Mucosa of descending colon (tissue), 3 donors: Measurements from ENCODE around the gene BHMT. TPM values are rescaled to one million over a fixed set of nuclear protein-coding genes. Genes with fewer than 3 reads are reported as not detected.

Source experiments
- ATAC-seq: fragments of 200-7000 bp; cut with Tn5 transposase; one replicate; pipeline ENCODE4 v1.9.1; 2020; ENCODE audit warnings: mild to moderate bottlenecking, moderate library complexity
- DNase-seq, 3 donors: peaks; one replicate each; pipeline ENCODE4 v3.0.0-alpha.2; 2020
- H3K36me3 ChIP-seq: fragments of 200-600 bp; one replicate; pipeline ENCODE4 v1.8.0; 2021; ENCODE audit warnings: low read depth, mild to moderate bottlenecking
- H3K4me1 ChIP-seq: fragments of 200-600 bp; one replicate; pipeline ENCODE4 v1.8.0; 2021; ENCODE audit warnings: low read depth, mild to moderate bottlenecking
- H3K4me3 ChIP-seq: fragments of 200-600 bp; one replicate; pipeline ENCODE4 v1.8.0; 2021; ENCODE audit warnings: mild to moderate bottlenecking
- H3K9me3 ChIP-seq: fragments of 200-600 bp; one replicate; pipeline ENCODE4 v1.8.0; 2021; ENCODE audit warnings: mild to moderate bottlenecking
- CTCF ChIP-seq: fragments of 200-600 bp; IDR thresholded peaks from one replicate; pipeline ENCODE4 v1.8.0; 2022; ENCODE audit warnings: antibody characterized with exemption, mild to moderate bottlenecking
- intact Hi-C, 2 donors: fragments of 100-400 bp; cut with DNase I in 1 of 2; cut with micrococcal nuclease in 1 of 2; formaldehyde crosslinking; loops; one replicate each; pipeline versions ENCODE4 v1.11.0 to v1.11.1; 2022; cut with DNase I, micrococcal nuclease
- total RNA-seq, 3 donors: library from RNA; stranded (reverse); fragmentation: NEBNext Ultra II Directional in 2 of 3; extraction: Animal tissue kit (Norgen Biotek cat#: 25700) in 2 of 3; gene quantifications; one replicate each; pipeline versions ENCODE4 v1.2.1 to v1.2.4, GENCODE V29; 2021 to 2023
- donor health status: DM: no; HTN: no; CAD: no; lungs with moderate emphysema.
- donor health status: DM: no; HTN: no; CAD: no.
- donor health status: DM: no; HTN: yes; CAD: no.

The BHMT gene
- total RNA-seq, 3 donors from 2014 or later, result 0.60 TPM; not detected in 2

GRCh38 chr5:79075646-79076426, 35.8 kb upstream of the BHMT start:
- TF ChIP-seq CTCF, result no peak
- DNase-seq (no peak), ATAC-seq (no peak)
- Histone ChIP-seq H3K4me1 (no peaks in the 10 kb centered on the region), H3K36me3 (no peaks in the 10 kb centered on the region), H3K4me3 (no peak overlapping the region), H3K9me3 (no peaks in the 10 kb centered on the region)
- intact Hi-C loops, result no loop called here

- H3K36me3 ChIP-seq, result no peaks in the 10 kb centered on the region
- DNase-seq (no peak), ATAC-seq (no peak)
- H3K4me3 ChIP-seq, result no peak overlapping the region
- TF ChIP-seq CTCF, result no peak
- H3K9me3 ChIP-seq, result no peaks in the 10 kb centered on the region
- intact Hi-C loops, result no loop called here
- no peaks in the 10 kb centered on the region for H3K4me1 ChIP-seq
Observed at GRCh38 chr5:79076819-79077218, 34.8 kb upstream of the BHMT start.

GRCh38 chr5:79077680-79078365, 33.8 kb upstream of the BHMT start:
- Histone ChIP-seq H3K4me3 (no peak overlapping the region), H3K9me3 (no peaks in the 10 kb centered on the region), H3K4me1 (no peaks in the 10 kb centered on the region), H3K36me3 (no peaks in the 10 kb centered on the region)
- ATAC-seq (no peak), DNase-seq (no peak)
- TF ChIP-seq CTCF, result no peak
- intact Hi-C loops, result no loop called here

GRCh38 chr5:79080804-79081203, 30.8 kb upstream of the BHMT start:
- Histone ChIP-seq H3K9me3 (no peaks in the 10 kb centered on the region), H3K4me3 (no peak overlapping the region), H3K4me1 (no peaks in the 10 kb centered on the region), H3K36me3 (no peaks in the 10 kb centered on the region)
- intact Hi-C loops, result no loop called here
- no peak for TF ChIP-seq CTCF
- DNase-seq, result no peak
- ATAC-seq, result no peak

- no peak for TF ChIP-seq CTCF
- H3K36me3 ChIP-seq, result no peaks in the 10 kb centered on the region
- no peaks in the 10 kb centered on the region for H3K4me1 ChIP-seq
- no peak overlapping the region for H3K4me3 ChIP-seq
- intact Hi-C loops, result no loop called here
- H3K9me3 ChIP-seq, result no peaks in the 10 kb centered on the region
- DNase-seq (no peak), ATAC-seq (no peak)
Observed at GRCh38 chr5:79081779-79082178, 29.8 kb upstream of the BHMT start.
